K562 (cell line): ENCODE data around the gene TTC19. TPM values are rescaled to one million over a fixed set of nuclear protein-coding genes. Genes with fewer than 3 reads are reported as not detected.

Source experiments
- ATAC-seq: fragments of 200-7000 bp; cut with Tn5 transposase; 3 replicates; pipeline ENCODE4 v1.9.1; 2020; ENCODE audit warnings: moderate library complexity
- BruUV-seq: library from RNA; stranded (reverse); fragments of 400-500 nt; replicated peaks from 2 replicates; lab custom pipeline; 2021; lab: Mats Ljungman, UMichigan
- CTCF ChIA-PET: fragments of 300-600 bp; formaldehyde crosslinking; extraction: SDS; loops from one replicate; lab custom pipeline; 2021; ENCODE audit warnings: low intra/inter-chr PET ratio; lab: Yijun Ruan, JAX
- POLR2A ChIA-PET: fragments of 300-600, 350-650 bp; sonication (Branson Sonifier 250); formaldehyde crosslinking; extraction: SDS; loops from one replicate; lab custom pipeline; 2021; ENCODE audit warnings: antibody characterized with exemption, inconsistent platforms; lab: Yijun Ruan, JAX
- DNase-seq, 4 experiments: peaks; one replicate each; pipeline versions ENCODE4 v3.0.0 to v3.0.0-alpha.2; 2011 to 2018; ENCODE audit warnings: low spot score in 3 of 4, mixed read lengths in 3 of 4; ENCODE audit errors: extremely low read depth in 1 of 4
- FAIRE-seq: peaks from 2 replicates; lab custom pipeline; 2011; peaks lifted over from hg19 to GRCh38; lab: Jason Lieb, UNC
- H2AFZ ChIP-seq: 2 replicates; pipeline ENCODE4 v1.6.0; 2011; ENCODE audit warnings: low read depth, low read length, control low read depth, inconsistent platforms
- H3K27ac ChIP-seq: fragments of 200-600 bp; 3 replicates; pipeline ENCODE4 v1.8.0; 2011; ENCODE audit warnings: low read depth, mild to moderate bottlenecking, control low read depth, inconsistent platforms, low read length, moderate library complexity, mixed read lengths; ENCODE audit errors: extremely low read depth
- H3K27me3 ChIP-seq, 2 experiments: fragments of 300-600 bp in 1 of 2; 2 replicates in 1 of 2; 3 replicates in 1 of 2; pipeline versions ENCODE4 v1.6.0 to v1.8.0; 2011; ENCODE audit warnings: inconsistent platforms in 2 of 2, low read length in 2 of 2, mild to moderate bottlenecking in 1 of 2, mixed read lengths in 1 of 2, moderate library complexity in 1 of 2; ENCODE audit not compliant: control insufficient read depth in 2 of 2, insufficient read depth in 2 of 2
- H3K36me3 ChIP-seq: fragments of 300-600 bp; 3 replicates; pipeline ENCODE4 v1.8.0; 2011; ENCODE audit warnings: mild to moderate bottlenecking, low read length, inconsistent platforms; ENCODE audit not compliant: control insufficient read depth, insufficient read depth
- H3K4me1 ChIP-seq, 2 experiments: fragments of 200-600 bp in 1 of 2; replicated peaks in 1 of 2; 2 replicates in 1 of 2; 3 replicates in 1 of 2; pipeline versions ENCODE4 v1.5.1 to v1.8.0; 2011; ENCODE audit warnings: inconsistent platforms in 2 of 2, low read length in 2 of 2, mild to moderate bottlenecking in 1 of 2, mixed read lengths in 1 of 2, moderate library complexity in 1 of 2; ENCODE audit not compliant: control insufficient read depth in 2 of 2, insufficient read depth in 2 of 2
- H3K4me2 ChIP-seq: 2 replicates; pipeline ENCODE4 v1.6.1; 2011; ENCODE audit warnings: low read length, control low read depth, inconsistent platforms, mixed read lengths; ENCODE audit not compliant: insufficient read depth
- H3K4me3 ChIP-seq: fragments of 200-600 bp; sonication (generic), shearing (Covaris generic); 2 replicates; pipeline ENCODE4 v1.5.1; 2016; ENCODE audit warnings: control low read depth, inconsistent platforms
- H3K79me2 ChIP-seq: fragments of 200-600 bp; 3 replicates; pipeline ENCODE4 v1.8.0; 2011; ENCODE audit warnings: low read length, inconsistent platforms; ENCODE audit not compliant: control insufficient read depth, insufficient read depth
- H3K9ac ChIP-seq, 2 experiments: 2 replicates each; pipeline versions ENCODE4 v1.6.0 to v1.6.1; 2011; ENCODE audit warnings: low read depth in 2 of 2, low read length in 2 of 2, control low read depth in 1 of 2, inconsistent platforms in 1 of 2, mild to moderate bottlenecking in 1 of 2, mixed read lengths in 1 of 2; ENCODE audit not compliant: insufficient read depth in 1 of 2
- H3K9me1 ChIP-seq: one replicate; pipeline ENCODE4 v1.6.0; 2011; ENCODE audit warnings: inconsistent platforms, mild to moderate bottlenecking, low read length, moderate library complexity; ENCODE audit not compliant: control insufficient read depth, insufficient read depth
- H3K9me3 ChIP-seq: replicated peaks from 2 replicates; pipeline ENCODE4 v1.5.1; 2011; ENCODE audit warnings: low read depth, low read length, inconsistent platforms; ENCODE audit not compliant: control insufficient read depth, insufficient read depth
- H4K20me1 ChIP-seq: replicated peaks from 2 replicates; pipeline ENCODE4 v1.6.1; 2011; ENCODE audit warnings: low read length, inconsistent platforms, mixed read lengths; ENCODE audit not compliant: control insufficient read depth, insufficient read depth
- GTF3C2 ChIP-seq: IDR thresholded peaks from 3 replicates; pipeline ENCODE4 v1.6.1; 2011; ENCODE audit warnings: borderline replicate concordance, mild to moderate bottlenecking, moderate library complexity; ENCODE audit not compliant: insufficient read length; ENCODE audit errors: extremely low read depth
- ZNF12 ChIP-seq: sonication (generic); formaldehyde crosslinking; IDR thresholded peaks from 2 replicates; pipeline ENCODE4 v1.4.0; 2020; ENCODE audit warnings: mild to moderate bottlenecking, missing genetic modification reagents
- WGBS: fragments of 100-300 bp; shearing (Covaris generic); methylation state at CpG from one replicate; pipeline ENCODE4 v1.1.6; 2016; ENCODE audit warnings: low coverage, mixed read lengths; ENCODE audit not compliant: insufficient coverage; ENCODE audit errors: missing lambda C conversion rate; 5-methylcytosine and 5-hydroxymethylcytosine counted together
- in situ Hi-C: fragments of 300-500 bp; cut with MboI; formaldehyde crosslinking; loops from 4 replicates; pipeline ENCODE4 v1.15.0; 2018; ENCODE audit warnings: inconsistent platforms, mixed read lengths
- intact Hi-C: fragments of 100-400 bp; cut with micrococcal nuclease; formaldehyde crosslinking; loops from 2 replicates; pipeline ENCODE4 v1.14.2; 2022
- polyA plus RNA-seq, 8 experiments: library from polyadenylated mRNA; depleted of rRNA in 4 of 8; stranded (reverse) in 5 of 8; unstranded in 3 of 8; fragments of >200 nt; fragmentation: Nextera tagmentation in 2 of 8; fragmentation: Illumina TruSeq in 1 of 8; extraction: Ambion mirVana in 2 of 8; extraction: Trizol in 1 of 8; gene quantifications; 2 replicates each; pipeline versions ENCODE4 v1.2.1 to v1.2.3, GENCODE V29; 2011 to 2014; ENCODE audit warnings: inconsistent platforms in 1 of 8, missing spikeins in 1 of 8
- total RNA-seq, 7 experiments: library from RNA; depleted of rRNA in 6 of 7; stranded (reverse); fragments of >200 nt in 6 of 7; fragmentation: Illumina TruSeq in 2 of 7; extraction: Trizol in 2 of 7; gene quantifications; 2 replicates each; pipeline versions ENCODE4 v1.2.1 to v1.2.3, GENCODE V29; 2011 to 2021; ENCODE audit warnings: low replicate concordance in 1 of 7

The TTC19 gene
- total and polyA plus RNA-seq, 9 of the 15 experiments (the other 6 are each of a cell fraction or from before 2014, with no cell fraction given), result 8.1 to 60.8 (median 25.3) TPM

GRCh38 chr17:16002708-16003260 is 3.2 kb downstream of the TTC19 start:
- Histone ChIP-seq H3K36me3 (peaks cover 69% of the 10 kb centered on the region), H3K79me2 (peaks cover 31% of the 10 kb centered on the region), H4K20me1 (no peaks in the 10 kb centered on the region), H3K9ac (no peak overlapping the region), H3K4me1 (peaks cover 8 to 15% of the 10 kb centered on the region in 2 experiments; a peak in 2 of 5 replicates), H3K4me2 (no peak overlapping the region), H3K9me3 (peaks cover 10% of the 10 kb centered on the region), H2AFZ (no peak overlapping the region), H3K9me1 (no peaks in the 10 kb centered on the region), H3K27me3 (no peaks in the 10 kb centered on the region), H3K27ac (no peak overlapping the region), H3K4me3 (no peak overlapping the region)
- CTCF ChIA-PET, result no interaction called here
- POLR2A ChIA-PET, result interaction anchor here (0.6 kb wide), 1 partner anchor 54 kb away, joined by 3 read pairs; no protein-coding TSS in a partner anchor
- WGBS, result 100% methylated on average over 2 of the region's 2 CpGs
- in situ Hi-C loops (no loop called here), intact Hi-C loops (loop anchor here (10.0 kb wide), 1 partner anchor 212 kb away; the partner anchor contains the start of genes NCOR1 and PIGL)
- no peak for FAIRE-seq
- DNase-seq, result no peak
- no peak for ATAC-seq
- TF ChIP-seq GTF3C2 (no peak), ZNF12 (CRISPR knock-in tag) (peak; percentile 92)
- no TSS peak for BruUV-seq
